NCI-H446 (cell line): ENCODE results near the gene CEP20.

Experiments
- DNase-seq, 2 experiments: peaks; one replicate each; lab custom pipeline; 2025; lab: John Stamatoyannopoulos, UW

The CEP20 gene

GRCh38 chr16:15897834-15898254 lies 9.4 kb upstream of the CEP20 start:
- DNase-seq = no peak

DNA sequence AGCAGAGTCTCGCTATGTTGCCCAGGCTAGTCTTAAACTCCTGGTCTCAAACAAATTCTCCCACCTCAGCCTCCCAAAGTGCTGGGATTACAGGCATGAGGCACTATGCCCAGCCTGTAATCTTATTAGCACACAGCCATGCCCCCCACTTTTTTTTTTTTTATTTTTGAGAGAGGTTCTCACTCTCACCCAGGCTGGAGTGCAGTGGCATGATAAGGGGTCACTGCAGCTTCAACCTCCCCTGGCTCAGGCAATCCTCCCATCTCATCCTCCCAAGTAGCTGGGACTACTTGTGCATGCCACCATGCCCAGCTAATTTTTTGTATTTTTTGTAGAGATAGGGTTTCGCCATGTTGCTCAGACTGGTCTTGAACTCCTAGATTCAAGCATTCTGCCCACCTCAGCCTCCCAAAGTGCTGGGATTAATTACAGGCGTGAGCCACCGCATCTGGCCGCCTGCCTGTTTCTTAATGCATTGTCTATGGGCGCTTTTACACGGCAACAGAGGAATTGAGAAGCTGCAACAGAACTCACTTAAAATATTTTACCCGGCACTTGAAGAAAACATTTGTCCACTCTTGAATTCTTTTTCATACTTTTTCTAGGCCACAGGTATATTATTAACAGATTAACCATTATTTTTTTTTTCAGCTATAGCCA lies 8.8 kb upstream of the CEP20 start:
- no peak for DNase-seq

GRCh38 chr16:15894571-15895374 lies 6.4 kb upstream of the CEP20 start:
- no peak for DNase-seq

DNA sequence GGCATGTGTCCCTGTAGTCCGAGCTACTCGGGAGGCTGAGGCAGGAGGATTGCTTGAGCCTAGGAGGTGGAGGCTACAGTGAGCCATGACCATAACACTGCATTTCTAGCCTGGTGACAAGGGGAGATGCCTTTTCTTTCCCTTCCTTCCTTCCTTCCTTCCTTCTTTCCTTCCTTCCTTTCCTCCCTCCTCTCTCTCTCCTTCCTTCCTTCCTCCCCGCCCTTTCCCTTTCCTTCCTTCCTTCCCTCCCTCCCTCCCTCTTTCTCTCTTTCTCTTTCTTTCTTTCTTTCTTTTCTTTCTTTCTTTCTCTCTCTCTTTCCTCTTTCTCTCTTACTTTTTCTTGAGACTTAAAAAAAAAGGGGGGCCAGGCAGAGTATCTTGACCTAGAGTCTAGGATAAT lies 3.1 kb upstream of the CEP20 start:
- DNase-seq = no peak

DNA sequence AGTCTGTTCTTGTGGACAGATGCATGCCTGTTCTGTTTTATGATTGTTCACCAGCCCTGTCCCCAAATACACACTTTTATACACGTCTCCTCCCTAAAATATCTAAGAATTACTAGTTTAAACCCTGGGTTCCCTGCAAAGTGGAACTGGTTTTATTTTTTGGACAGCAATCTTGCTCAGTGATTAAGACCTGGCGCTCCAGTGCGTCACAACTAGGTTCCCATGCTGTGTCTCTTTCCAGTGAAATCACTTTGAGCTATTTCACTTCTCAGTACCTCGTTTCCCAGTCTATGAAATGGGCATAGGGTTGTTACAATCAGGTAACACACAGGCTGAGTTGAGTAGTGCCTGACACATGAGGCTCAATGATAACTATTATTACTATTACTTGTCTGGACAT lies 1.1 kb downstream of the CEP20 start:
- no peak for DNase-seq

DNA sequence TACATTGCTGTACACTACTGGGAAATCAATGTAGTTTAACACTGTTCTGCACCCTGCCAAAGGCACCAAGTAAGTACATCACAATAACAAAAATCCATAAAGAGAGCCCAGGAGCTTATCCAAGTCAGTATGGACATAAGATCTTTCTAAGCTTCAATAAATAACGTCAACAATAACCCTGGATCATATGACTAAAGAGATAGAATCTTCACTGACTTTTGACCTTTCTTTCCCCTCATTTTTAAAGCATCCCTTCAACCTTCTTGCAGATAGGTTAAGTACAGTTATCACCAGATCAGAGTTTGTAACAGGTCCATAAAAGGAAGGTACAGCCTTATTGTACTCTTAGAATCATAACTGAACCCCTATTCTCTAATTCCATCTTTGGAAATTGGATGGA lies 2.3 kb downstream of the CEP20 start:
- no peak for DNase-seq

DNA sequence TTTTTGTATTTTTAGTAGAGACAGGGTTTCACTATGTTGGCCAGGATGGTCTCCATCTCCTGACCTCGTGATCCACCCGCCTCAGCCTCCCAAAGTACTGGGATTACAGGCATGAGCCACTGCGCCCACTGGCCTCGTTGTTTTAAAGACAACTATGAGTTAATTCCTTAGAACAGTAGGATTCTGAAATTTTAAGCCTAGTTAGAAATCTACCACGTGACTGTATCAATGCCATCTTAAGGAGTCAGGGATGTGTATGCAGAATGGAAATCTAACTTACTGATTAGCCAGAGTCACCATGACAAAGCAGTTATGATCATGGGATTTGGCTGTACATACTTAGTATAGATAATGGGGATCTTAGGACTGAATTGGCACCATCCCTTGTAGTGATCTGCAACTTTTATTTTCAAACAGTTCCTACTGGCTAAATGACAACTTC lies 2.8 kb downstream of the CEP20 start:
- DNase-seq = no peak

DNA sequence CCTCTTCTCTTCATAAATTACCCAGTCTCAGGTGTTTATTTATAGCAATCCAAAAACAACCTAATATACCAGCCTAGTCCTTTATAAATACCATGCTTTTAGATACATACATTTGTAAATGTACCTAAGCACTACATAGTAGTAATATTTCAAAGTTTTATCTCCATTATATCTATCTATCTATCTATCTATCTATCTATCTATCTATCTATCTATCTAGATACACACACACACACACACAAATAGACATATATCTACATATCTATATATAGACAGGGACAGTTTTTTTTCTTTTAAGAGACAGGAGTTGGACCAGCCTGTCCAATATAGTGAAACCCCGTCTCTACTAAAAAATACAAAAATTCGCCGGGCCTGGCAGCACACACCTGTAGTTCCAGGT lies 5.8 kb downstream of the CEP20 start:
- DNase-seq = no peak

- DNase-seq = no peak
Measured at GRCh38 chr16:15881794-15882379, 6.5 kb downstream of the CEP20 start.

- DNase-seq = no peak
Measured at GRCh38 chr16:15880434-15881308, 7.7 kb downstream of the CEP20 start.

- no peak for DNase-seq
Measured at GRCh38 chr16:15879255-15879811, 9.1 kb downstream of the CEP20 start.

DNA sequence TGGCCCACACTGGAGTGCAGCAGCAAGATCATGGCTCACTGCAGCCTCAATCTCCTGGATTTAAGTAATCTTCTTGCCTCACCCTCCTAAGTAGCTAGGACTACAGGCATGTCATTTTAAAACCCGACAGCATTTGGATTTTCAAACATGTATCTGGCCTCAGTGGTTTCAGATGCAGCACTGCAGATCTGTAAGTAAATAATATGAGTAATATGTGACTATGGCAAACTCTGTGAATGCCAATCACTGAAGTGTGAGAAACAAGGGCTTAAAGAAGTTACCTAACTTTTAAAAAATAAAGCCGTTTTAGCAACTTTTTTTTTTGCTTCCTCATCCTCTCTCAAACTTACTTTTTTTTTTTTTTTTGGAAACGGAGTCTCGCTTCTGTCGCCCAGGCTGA lies 11.9 kb downstream of the CEP20 start:
- DNase-seq = no peak

DNA sequence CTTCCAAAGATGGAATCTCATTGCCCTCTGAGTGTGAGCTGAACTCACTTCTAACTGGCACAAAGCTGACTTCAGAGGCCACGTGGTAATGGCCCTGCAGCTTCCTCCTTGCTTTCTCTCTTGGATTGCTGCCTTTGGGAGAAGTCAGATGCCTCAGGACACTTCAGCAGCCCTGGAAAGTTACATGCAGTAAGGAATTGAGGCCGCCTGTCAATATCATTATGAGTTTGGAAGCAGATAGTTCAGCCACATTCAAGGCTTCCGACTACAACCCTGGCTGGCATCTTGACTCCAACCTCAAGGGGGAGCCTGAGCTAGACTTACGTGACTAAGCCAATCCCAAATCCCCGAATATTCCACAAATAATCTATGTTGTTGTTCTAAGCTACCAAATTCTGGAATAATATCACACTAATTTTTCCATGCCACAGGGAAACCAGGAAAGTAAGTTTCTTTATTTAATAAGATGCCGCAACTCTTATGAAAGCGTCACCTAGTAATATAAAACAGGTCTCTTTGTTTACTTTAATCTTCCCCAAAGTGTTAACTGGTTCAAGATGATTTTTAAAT lies 13.6 kb downstream of the CEP20 start:
- peak in 1 of 2 experiments; percentile 53 for DNase-seq

DNA sequence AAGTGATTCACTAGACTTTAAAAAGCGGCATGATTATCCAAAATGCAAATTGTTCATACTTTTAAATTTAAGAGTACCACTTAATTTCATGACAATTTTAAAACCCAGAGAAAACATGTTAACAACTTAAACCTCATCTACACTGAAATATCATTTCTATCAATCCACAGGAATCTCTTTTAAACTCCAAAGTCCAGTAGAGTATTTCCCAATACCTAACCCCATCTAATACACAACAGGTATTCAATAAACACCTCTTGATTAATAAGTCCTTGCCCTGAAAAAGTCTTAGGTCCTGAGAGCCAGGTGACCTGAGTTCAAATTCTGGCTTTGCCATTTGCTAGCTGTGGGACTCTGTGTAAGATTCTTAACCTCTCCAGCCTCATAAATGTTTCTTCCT lies 14.7 kb downstream of the CEP20 start:
- DNase-seq = no peak

GRCh38 chr16:15873301-15873700 lies 15.1 kb downstream of the CEP20 start:
- no peak for DNase-seq

GRCh38 chr16:15870011-15870410 lies 18.4 kb downstream of the CEP20 start:
- no peak for DNase-seq

GRCh38 chr16:15866451-15866850 lies 22.0 kb downstream of the CEP20 start:
- DNase-seq = no peak

DNA sequence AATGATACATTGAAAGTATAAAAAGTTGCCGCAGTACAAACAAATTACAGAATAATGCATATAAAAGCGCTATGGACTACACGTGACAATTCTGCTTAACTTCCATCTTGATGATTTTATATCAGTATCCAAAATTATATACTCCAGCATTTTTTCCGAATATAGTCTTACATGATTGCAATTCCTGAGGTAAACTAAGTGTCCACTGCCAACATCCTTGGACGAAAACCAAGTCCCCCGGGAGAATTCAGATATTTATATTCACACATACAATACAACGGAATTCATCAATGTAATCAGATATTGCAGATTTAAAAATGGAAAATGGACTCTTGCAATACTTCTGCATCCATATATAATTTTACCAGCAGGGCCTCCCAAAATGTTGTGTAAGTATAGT lies 22.7 kb downstream of the CEP20 start:
- DNase-seq = no peak

- DNase-seq = no peak
Measured at GRCh38 chr16:15864939-15865338, 23.5 kb downstream of the CEP20 start.

DNA sequence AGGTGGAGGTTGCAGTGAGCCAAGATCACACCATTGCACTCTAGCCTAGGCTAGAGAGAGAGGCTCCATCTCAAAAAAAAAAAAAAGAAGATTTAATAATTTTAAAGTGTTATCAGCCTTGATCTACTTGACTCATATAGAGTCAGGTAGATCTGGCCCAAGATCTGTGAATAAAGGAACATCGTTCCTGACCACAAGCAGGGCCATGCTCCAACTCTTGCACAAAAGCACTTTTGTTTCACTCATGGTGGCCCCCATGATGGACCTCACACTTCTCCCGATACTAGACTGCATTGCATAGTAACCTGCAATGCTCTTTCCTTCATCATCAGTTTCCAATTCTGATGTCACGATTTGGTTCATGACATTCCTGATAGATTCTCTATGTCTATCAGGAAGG lies 26.4 kb downstream of the CEP20 start:
- no peak for DNase-seq

DNA sequence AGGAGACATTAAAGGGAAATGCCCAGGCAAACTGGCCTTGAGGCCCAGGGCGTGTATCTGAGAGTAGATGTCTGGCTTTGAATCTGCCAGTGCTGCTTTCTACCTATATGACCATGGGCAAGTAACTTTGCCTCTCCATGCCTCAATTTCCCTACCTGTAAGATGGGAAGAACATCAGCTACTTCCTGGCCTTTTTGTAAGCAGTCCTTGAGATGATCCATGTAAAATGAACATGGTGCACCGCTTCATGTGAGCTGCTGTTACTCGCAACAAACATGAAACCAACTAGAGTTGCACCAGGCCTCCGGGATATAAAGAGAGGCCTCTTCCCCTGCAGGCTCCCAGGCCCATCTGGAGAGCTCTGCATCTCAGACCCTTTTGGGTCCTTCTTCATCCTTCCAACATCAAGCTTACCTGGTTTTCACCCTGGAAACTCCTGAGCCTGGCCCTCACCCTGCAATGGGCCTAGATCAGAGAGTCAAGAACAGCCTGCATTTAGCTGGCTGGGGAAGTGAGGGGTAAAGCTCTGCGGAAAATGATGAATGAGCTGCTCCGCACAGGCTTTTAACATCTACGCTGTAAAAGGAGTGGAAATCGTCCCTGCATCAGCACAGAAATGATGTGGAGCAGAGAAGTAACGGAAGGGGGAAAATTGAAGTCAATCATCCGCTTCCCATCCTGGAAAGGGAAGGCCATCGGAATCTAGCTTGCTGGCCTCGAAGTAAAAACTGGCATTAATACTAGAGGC lies 29.3 kb downstream of the CEP20 start:
- DNase-seq = no peak
